Bronchial epithelial cell (primary cell): Measurements from ENCODE around the gene PXDN. TPM values are rescaled to one million over a fixed set of nuclear protein-coding genes. Genes with fewer than 3 reads are reported as not detected.

ENCODE experiments used
- DNase-seq: peaks from one replicate; pipeline ENCODE4 v3.0.0-alpha.2; 2010; ENCODE audit warnings: low read depth
- FAIRE-seq: peaks from 2 replicates; lab custom pipeline; 2011; peaks lifted over from hg19 to GRCh38; lab: Jason Lieb, UNC
- H3K27me3 ChIP-seq: 2 replicates; pipeline ENCODE4 v1.5.1; 2011; ENCODE audit warnings: low read length; ENCODE audit not compliant: control insufficient read depth, insufficient read depth
- H3K36me3 ChIP-seq: 2 replicates; pipeline ENCODE4 v1.5.1; 2011; ENCODE audit warnings: low read length; ENCODE audit not compliant: control insufficient read depth, insufficient read depth
- H3K4me3 ChIP-seq: 2 replicates; pipeline ENCODE4 v1.5.1; 2011; ENCODE audit warnings: mild to moderate bottlenecking, low read depth, low read length, control low read depth
- total RNA-seq: library from RNA; depleted of rRNA; stranded (reverse); fragments of >200 nt; gene quantifications from 2 replicates; pipeline ENCODE4 v1.2.1, GENCODE V29; 2014
- TF ChIP-seq, protein P1 (sequence below): IDR thresholded peaks from 2 replicates; pipeline ENCODE4 v1.5.1; 2011; ENCODE audit warnings: mild to moderate bottlenecking, moderate library complexity, low read length, control low read depth, inconsistent platforms; ENCODE audit not compliant: insufficient read depth, severe bottlenecking

The PXDN gene
- total RNA-seq, 1 donor from 2014 or later = 34.0 TPM

DNA sequence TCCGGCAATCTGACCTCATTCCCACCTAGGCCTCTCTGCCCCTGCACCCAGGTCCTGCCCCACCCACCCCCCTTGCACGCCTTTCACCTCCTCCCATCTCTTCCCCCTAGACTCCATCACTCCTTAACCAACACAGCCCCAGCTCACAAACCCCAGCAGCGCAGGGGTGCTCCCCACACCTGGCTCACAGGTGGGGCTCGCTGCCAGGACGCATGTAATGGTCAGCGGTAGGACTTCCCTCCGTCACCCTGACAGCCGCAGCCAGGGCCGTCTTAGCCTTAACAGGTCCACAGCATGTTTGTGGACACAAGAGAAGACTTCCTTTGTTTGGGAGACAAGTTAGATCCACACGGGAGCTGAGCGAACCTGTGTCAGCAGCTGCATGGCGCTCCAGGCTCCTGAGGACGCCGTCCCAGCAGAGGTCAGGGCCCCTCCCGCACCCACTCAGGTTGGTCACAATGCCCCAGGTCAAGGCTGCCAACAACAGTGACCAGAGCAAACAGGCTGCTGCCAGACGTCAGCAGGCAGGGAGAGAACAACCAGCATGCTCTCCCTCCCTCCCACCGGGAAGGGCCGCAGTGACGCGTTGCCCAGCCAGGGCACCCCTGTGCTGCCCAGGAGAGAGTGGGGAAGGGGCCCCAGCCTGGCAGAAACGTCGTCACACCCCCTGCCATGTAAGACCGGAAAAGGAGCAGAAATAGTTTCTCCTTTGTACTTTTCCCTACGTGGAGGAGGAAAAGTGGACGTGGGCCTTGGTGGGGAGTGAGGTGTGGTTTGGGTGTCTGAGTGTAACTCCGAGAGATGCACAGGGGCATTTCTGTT is 68.0 kb downstream of the PXDN start:
- DNase-seq (no peak), FAIRE-seq (no peak)
- H3K27me3 ChIP-seq = no peaks in the 10 kb centered on the region
- H3K36me3 ChIP-seq = peaks cover 8% of the 10 kb centered on the region
- H3K4me3 ChIP-seq = no peak overlapping the region
- TF ChIP-seq, protein P1, sequence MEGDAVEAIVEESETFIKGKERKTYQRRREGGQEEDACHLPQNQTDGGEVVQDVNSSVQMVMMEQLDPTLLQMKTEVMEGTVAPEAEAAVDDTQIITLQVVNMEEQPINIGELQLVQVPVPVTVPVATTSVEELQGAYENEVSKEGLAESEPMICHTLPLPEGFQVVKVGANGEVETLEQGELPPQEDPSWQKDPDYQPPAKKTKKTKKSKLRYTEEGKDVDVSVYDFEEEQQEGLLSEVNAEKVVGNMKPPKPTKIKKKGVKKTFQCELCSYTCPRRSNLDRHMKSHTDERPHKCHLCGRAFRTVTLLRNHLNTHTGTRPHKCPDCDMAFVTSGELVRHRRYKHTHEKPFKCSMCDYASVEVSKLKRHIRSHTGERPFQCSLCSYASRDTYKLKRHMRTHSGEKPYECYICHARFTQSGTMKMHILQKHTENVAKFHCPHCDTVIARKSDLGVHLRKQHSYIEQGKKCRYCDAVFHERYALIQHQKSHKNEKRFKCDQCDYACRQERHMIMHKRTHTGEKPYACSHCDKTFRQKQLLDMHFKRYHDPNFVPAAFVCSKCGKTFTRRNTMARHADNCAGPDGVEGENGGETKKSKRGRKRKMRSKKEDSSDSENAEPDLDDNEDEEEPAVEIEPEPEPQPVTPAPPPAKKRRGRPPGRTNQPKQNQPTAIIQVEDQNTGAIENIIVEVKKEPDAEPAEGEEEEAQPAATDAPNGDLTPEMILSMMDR = no peak

DNA sequence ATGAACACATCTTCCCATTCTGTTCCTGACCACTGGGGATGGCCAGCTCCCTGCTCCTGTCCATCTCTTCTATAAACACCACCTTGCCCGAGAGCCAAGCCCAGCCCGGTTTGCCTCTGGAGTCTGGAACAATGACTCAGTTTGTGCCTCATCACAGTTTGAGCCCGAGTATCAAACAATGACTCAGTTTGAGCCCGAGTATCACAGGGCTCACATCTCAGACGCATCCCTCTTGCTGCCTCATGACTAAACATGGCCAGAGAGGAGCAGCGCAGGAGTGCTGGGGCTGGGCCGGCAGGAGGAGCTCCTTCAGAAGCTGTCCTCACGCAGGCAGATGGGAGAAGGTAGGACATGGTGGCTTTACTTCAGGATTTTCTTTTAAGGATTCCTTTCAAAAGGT is 68.7 kb downstream of the PXDN start:
- DNase-seq = peak; percentile 99
- Histone ChIP-seq H3K36me3 (peaks cover 8% of the 10 kb centered on the region), H3K4me3 (no peak overlapping the region), H3K27me3 (no peaks in the 10 kb centered on the region)
- TF ChIP-seq, protein P1 = peak; percentile 85
- peak; percentile 96 for FAIRE-seq

DNA sequence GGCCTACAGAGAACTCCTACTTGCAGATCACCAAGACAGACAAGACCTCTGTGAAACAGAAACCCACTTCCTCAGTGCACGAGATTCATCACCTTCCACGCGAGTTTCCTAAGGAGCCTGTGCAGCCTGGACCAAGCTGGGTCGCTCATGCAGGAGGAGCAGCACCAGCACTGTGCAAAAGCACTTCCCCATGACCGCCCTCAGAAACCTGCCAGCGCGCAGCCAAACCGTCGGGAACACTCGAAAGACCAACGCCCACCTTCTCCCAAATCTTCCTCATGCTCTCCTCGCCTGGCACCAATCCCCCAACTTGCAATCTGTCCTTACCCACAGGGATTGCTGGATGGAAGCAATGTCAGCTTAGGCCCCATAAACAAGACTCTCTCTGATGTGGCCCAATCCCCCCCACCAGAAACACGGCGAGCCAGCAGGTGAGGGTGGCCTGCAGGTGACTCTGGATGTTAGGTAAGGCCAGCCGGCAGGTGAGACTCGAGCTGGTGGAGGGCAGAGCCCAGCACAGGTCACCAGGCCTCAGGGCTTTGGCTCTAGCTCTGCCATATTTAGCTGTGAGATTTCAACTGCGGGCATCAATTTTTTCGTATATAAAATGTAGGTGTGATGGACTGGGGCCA is 69.4 kb downstream of the PXDN start:
- DNase-seq = no peak
- peaks cover 8% of the 10 kb centered on the region for H3K36me3 ChIP-seq
- H3K4me3 ChIP-seq = no peak overlapping the region
- H3K27me3 ChIP-seq = no peaks in the 10 kb centered on the region
- TF ChIP-seq, protein P1 = no peak
- FAIRE-seq = peak; percentile 43

DNA sequence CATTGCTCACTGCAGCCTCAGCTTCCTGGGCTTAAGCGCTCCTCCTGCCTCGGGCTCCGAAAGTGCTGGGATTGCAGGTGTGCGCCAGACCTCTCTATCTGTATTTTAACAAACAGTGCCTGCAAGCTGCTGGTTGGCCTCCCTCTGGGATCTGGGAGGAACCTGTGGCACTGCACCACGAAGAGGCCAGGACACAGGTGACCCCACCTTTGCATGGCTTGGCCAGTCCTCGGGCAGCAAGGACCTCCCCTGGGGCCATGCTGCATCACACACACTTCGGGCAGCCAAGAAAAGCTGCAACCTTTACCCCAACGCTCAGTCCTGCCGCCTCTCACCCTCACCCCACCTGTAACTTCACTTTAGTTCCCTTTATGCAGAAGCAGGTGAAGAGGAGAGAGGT is 70.0 kb downstream of the PXDN start:
- Histone ChIP-seq H3K27me3 (no peaks in the 10 kb centered on the region), H3K4me3 (no peak overlapping the region), H3K36me3 (peaks cover 7% of the 10 kb centered on the region)
- FAIRE-seq (no peak), DNase-seq (no peak)
- TF ChIP-seq, protein P1 = no peak

DNA sequence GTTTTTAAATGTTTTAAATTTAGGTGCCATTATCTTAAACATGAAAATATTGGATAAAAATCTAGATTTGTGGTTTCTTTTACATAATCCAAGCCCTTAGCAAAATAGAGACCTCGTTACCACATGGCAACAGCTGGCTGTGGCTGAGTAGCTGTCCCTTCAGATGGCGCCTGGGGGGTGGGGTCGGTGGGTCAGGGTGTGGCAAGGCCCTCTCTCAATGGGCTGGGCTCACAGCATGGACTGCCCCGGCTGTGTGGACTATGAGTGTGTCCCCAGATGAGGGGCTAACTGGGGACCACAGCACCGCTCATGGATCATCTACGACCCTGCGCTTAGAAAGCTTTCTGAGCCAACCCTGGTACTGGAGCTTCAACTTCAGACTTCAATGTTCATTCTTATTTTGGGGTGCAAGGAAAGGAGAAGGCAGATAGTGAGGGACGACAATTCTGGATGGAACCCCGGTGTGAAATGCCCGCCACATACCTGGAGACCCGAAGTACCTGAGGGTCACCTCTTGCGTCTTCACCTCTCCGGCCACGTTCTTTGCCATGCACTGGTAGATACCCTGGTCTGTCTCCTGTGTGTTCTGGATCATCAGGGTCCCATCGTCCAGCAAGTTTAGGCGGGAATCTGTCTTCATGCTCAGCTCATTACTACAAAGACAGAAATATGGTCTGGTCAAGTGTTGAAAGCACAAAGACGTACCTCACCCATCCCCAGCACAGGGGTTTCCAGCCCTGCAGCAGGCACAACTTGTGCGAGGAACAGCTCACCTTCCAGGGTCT is 71.0 kb downstream of the PXDN start:
- Histone ChIP-seq H3K4me3 (no peak overlapping the region), H3K36me3 (peaks cover 4% of the 10 kb centered on the region), H3K27me3 (no peaks in the 10 kb centered on the region)
- no peak for FAIRE-seq
- TF ChIP-seq, protein P1 = no peak
- DNase-seq = no peak
